ENCODE measurements around the gene SPART. TPM values are rescaled to one million over a fixed set of nuclear protein-coding genes. Genes with fewer than 3 reads are reported as not detected.

Gene SPART
- total RNA-seq, 4 donors from 2014 or later, result 79.1 to 117 (median 89.6) TPM

- no peak for TF ChIP-seq CTCF (IDR thresholded peaks at IDR 0.05; ENCODE audit: low read depth)
These were observed 6.8 kb upstream of the SPART start for GRCh38 chr13:36353001-36353400.

GRCh38 chr13:36352350-36352749 is 6.2 kb upstream of the SPART start:
- no peak for TF ChIP-seq CTCF (IDR thresholded peaks at IDR 0.05; ENCODE audit: low read depth)

GRCh38 chr13:36347531-36348210 is 1.5 kb upstream of the SPART start:
- no peak for TF ChIP-seq CTCF (IDR thresholded peaks at IDR 0.05; ENCODE audit: low read depth)

- no peak for TF ChIP-seq CTCF (IDR thresholded peaks at IDR 0.05; ENCODE audit: low read depth)
These were observed 564 bp downstream of the SPART start for GRCh38 chr13:36345438-36346221.

GRCh38 chr13:36344886-36345437 is 1.2 kb downstream of the SPART start:
- TF ChIP-seq CTCF (IDR thresholded peaks at IDR 0.05; ENCODE audit: low read depth), result no peak

- no peak for TF ChIP-seq CTCF (IDR thresholded peaks at IDR 0.05; ENCODE audit: low read depth)
These were observed 2.0 kb downstream of the SPART start for GRCh38 chr13:36344173-36344572.

- no peak for TF ChIP-seq CTCF (IDR thresholded peaks at IDR 0.05; ENCODE audit: low read depth)
These were observed 2.4 kb downstream of the SPART start for GRCh38 chr13:36343766-36344165.

Data from subcutaneous adipose tissue (tissue), 4 donors.